Heart left ventricle (tissue), 16 donors: Measurements from ENCODE around the gene ASRGL1. TPM values are rescaled to one million over a fixed set of nuclear protein-coding genes. Genes with fewer than 3 reads are reported as not detected.

Experiments
- ATAC-seq, 4 donors: fragments of 200-7000 bp; cut with Tn5 transposase; one replicate each; pipeline ENCODE4 v1.9.1; 2020 to 2022; ENCODE audit warnings: moderate library complexity in 4 of 4, mild to moderate bottlenecking in 3 of 4, moderate number of reproducible peaks in 1 of 4
- DNase-seq, 5 donors: peaks; one replicate each; pipeline ENCODE4 v3.0.0-alpha.2; 2020
- H3K27ac ChIP-seq, 12 donors: fragments of 200-600 bp; sonication (generic) in 4 of 12; one replicate each; pipeline versions ENCODE4 v1.5.0 to v1.8.0; 2016 to 2022; ENCODE audit warnings: mild to moderate bottlenecking in 2 of 12
- H3K27me3 ChIP-seq, 9 donors: fragments of 200-600 bp; sonication (generic) in 2 of 9; one replicate each; pipeline versions ENCODE4 v1.5.1 to v1.8.0; 2016 to 2022; ENCODE audit warnings: mild to moderate bottlenecking in 3 of 9
- H3K36me3 ChIP-seq, 9 donors: fragments of 200-600 bp; sonication (generic) in 2 of 9; one replicate each; pipeline versions ENCODE4 v1.5.0 to v1.8.0; 2018 to 2022; ENCODE audit warnings: mild to moderate bottlenecking in 2 of 9
- H3K4me1 ChIP-seq, 12 donors: fragments of 200-600 bp; sonication (generic) in 4 of 12; one replicate each; pipeline versions ENCODE4 v1.5.0 to v1.8.0; 2016 to 2022; ENCODE audit warnings: mild to moderate bottlenecking in 3 of 12
- H3K4me3 ChIP-seq, 12 donors: fragments of 200-600 bp; sonication (generic) in 4 of 12; one replicate each; pipeline versions ENCODE4 v1.5.0 to v1.8.0; 2017 to 2022; ENCODE audit warnings: mild to moderate bottlenecking in 9 of 12, moderate library complexity in 4 of 12
- H3K9me3 ChIP-seq, 12 donors: fragments of 200-600 bp; sonication (generic) in 4 of 12; one replicate each; pipeline versions ENCODE4 v1.5.0 to v1.8.0; 2016 to 2022; ENCODE audit warnings: mild to moderate bottlenecking in 1 of 12
- POLR2A ChIP-seq, 2 donors: fragments of 450-650 bp; IDR thresholded peaks; one replicate each; pipeline ENCODE4 v1.6.1; 2017; ENCODE audit warnings: antibody characterized with exemption in 2 of 2, mild to moderate bottlenecking in 2 of 2, moderate library complexity in 2 of 2
- WGBS, 4 donors: extraction: QIAGEN DNeasy Blood & Tissue Kit in 2 of 4; methylation state at CpG; one replicate each; pipeline versions ENCODE4 v1.1.5 to v1.1.7; 2013 to 2018; 5-methylcytosine and 5-hydroxymethylcytosine counted together
- intact Hi-C, 10 donors: fragments of 100-400 bp; cut with DNase I; formaldehyde crosslinking; loops; one replicate each; pipeline versions ENCODE4 v1.11.1 to v1.14.2; 2022
- polyA plus RNA-seq, 2 donors: library from polyadenylated mRNA; stranded (reverse); fragments of 200-250 nt; gene quantifications; one replicate each; pipeline ENCODE4 v1.2.3, GENCODE V29; 2013
- total RNA-seq, 9 donors: library from RNA; depleted of rRNA in 2 of 9; stranded (reverse); fragments of >200 nt in 2 of 9; fragmentation: NEBNext Ultra II Directional in 3 of 9; extraction: Animal tissue kit (Norgen Biotek cat#: 25700) in 3 of 9; gene quantifications; one replicate each; pipeline versions ENCODE4 v1.1.0 to v1.2.4, GENCODE V29; 2016 to 2023
- TF ChIP-seq, protein P1 (sequence below), 12 donors: fragments of 200-600 bp; sonication (generic) in 4 of 12; IDR thresholded peaks; one replicate each; pipeline versions ENCODE4 v1.5.0 to v1.8.0; 2018 to 2022; ENCODE audit warnings: antibody characterized with exemption in 12 of 12, mild to moderate bottlenecking in 5 of 12
- donor health status: ischemic (EF 13 %, LVEDD 7.1; RV severe dilation, severe dysfunction).
- donor health status: healthy with polysubstance abuse.
- donor health status: DM: no; HTN: yes; CAD: no.
- donor health status: DM: no; HTN: no; CAD: no.
- donor health status: ischemic (EF 25% LVEDD 6.9; RV normal size, moderate dysfunction).
- donor health status: ischemic (EF 25% LVEDD 5.7; RV mildly dilated, moderate dysfunction).
- donor health status: healthy.
- donor health status: DM: yes; HTN: yes; CAD: no.
- donor health status: ischemic (EF 35%, LVEDD 5.7; RV mildly dilated, moderate dysfunction).
- donor health status: nonischemic (EF 11% LVEDD 7.7; RV severe dilation, severe dysfunction).
- donor health status: DM: yes; HTN: yes; CAD: no.
- donor health status: PGD.
- donor health status: ischemic (EF 29% LVEDD 5.4; RV normal size, mild dysfunction).
- donor health status: nonischemic (EF 23%, LVEDD 6.1; RV moderate dilation, normal function).

ASRGL1 gene
- total and polyA plus RNA-seq, 11 donors: 1.4 to 13.2 (median 3.2) TPM

DNA sequence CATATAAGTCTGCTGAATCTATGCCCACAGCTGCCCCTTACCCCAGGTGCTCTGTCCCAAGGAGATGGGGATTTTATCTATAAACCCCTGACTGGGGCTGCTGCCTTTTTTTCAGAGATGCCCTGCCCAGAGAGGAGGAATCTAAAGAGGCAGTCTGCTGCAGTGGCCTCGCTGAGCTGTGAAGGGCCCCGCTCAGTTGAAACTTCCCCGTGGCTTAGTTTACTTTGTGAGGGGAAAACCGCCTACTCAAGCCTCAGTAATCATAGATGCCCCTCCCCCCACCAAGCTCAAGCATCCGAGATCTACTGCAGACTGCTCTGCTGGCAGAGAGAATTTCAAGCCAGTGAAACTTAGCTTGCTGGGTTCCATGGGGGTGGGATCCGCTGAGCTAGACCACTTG is 31.0 kb upstream of the ASRGL1 start:
- DNase-seq (no peak), ATAC-seq (no peak)
- no peaks in the 10 kb centered on the region for H3K36me3 ChIP-seq
- no peak overlapping the region for H3K27ac ChIP-seq
- intact Hi-C loops: no loop called here
- 19 to 59% (median 46%) methylated on average over 4 to 6 of the region's 6 CpGs for WGBS, 4 donors
- no peak for TF ChIP-seq POLR2A (IDR thresholded peaks at IDR 0.05)
- TF ChIP-seq, protein P1, sequence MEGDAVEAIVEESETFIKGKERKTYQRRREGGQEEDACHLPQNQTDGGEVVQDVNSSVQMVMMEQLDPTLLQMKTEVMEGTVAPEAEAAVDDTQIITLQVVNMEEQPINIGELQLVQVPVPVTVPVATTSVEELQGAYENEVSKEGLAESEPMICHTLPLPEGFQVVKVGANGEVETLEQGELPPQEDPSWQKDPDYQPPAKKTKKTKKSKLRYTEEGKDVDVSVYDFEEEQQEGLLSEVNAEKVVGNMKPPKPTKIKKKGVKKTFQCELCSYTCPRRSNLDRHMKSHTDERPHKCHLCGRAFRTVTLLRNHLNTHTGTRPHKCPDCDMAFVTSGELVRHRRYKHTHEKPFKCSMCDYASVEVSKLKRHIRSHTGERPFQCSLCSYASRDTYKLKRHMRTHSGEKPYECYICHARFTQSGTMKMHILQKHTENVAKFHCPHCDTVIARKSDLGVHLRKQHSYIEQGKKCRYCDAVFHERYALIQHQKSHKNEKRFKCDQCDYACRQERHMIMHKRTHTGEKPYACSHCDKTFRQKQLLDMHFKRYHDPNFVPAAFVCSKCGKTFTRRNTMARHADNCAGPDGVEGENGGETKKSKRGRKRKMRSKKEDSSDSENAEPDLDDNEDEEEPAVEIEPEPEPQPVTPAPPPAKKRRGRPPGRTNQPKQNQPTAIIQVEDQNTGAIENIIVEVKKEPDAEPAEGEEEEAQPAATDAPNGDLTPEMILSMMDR (IDR thresholded peaks at IDR 0.05): no peak
- peaks cover 0 to 33% (median 0%) of the 10 kb centered on the region in 9 donors for H3K27me3 ChIP-seq
- peaks cover 0 to 14% (median 0%) of the 10 kb centered on the region in 12 donors for H3K9me3 ChIP-seq
- H3K4me1 ChIP-seq: peaks cover 0 to 4% (median 0%) of the 10 kb centered on the region in 12 donors
- H3K4me3 ChIP-seq: no peak overlapping the region

DNA sequence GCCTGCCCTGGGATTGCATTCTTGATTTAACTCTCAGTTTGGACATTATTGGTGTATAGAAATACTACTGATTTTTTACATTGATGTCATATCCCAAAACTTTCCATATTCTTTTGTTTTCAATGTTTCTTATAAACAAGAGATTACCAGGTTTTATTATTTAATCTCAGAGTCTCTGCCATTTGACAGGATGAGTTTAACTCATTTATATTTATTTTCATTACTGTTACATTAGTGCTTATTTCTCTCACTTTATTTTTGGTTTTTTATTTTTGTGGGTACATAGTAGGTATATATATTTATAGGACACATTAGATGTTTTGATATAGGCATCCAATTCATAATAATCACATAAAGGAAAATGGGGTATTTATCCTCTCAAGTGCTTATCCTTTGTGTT is 29.3 kb upstream of the ASRGL1 start:
- H3K36me3 ChIP-seq: no peaks in the 10 kb centered on the region
- peaks cover 0 to 10% (median 0%) of the 10 kb centered on the region in 12 donors for H3K4me1 ChIP-seq
- no peak overlapping the region for H3K27ac ChIP-seq
- no peak for ATAC-seq
- peaks cover 0 to 43% (median 0%) of the 10 kb centered on the region in 9 donors for H3K27me3 ChIP-seq
- H3K4me3 ChIP-seq: no peak overlapping the region
- peaks cover 0 to 14% (median 0%) of the 10 kb centered on the region in 12 donors for H3K9me3 ChIP-seq
- TF ChIP-seq, protein P1 (IDR thresholded peaks at IDR 0.05): no peak
- TF ChIP-seq POLR2A (IDR thresholded peaks at IDR 0.05): no peak
- no peak for DNase-seq
- intact Hi-C loops: no loop called here

DNA sequence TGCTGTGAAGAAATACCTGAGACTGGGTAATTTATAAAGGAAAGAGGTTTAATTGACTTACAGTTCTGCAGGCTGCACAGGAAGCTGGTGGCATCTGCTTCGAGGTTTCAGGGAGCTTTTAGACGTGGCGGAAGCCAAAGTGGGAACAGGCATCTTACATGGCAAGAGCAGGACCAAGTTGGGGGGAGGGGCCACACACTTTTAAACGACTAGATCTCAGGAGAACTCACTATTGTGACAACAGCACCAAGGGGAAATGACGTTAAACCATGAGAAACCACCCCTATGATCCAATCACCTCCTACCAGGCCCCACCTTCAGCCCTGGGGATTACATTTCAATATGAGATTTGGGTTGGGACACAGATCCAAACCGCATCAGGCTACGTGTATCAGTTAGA is 27.3 kb upstream of the ASRGL1 start:
- Histone ChIP-seq H3K4me3 (no peak overlapping the region), H3K36me3 (no peaks in the 10 kb centered on the region), H3K9me3 (peaks cover 0 to 14% (median 0%) of the 10 kb centered on the region in 12 donors), H3K4me1 (peaks cover 0 to 10% (median 0%) of the 10 kb centered on the region in 12 donors), H3K27me3 (peaks cover 0 to 62% (median 0%) of the 10 kb centered on the region in 9 donors), H3K27ac (no peak overlapping the region)
- TF ChIP-seq POLR2A (IDR thresholded peaks at IDR 0.05): no peak
- TF ChIP-seq, protein P1 (IDR thresholded peaks at IDR 0.05): no peak
- DNase-seq: no peak
- 52 to 58% (median 54%) methylated on average over 7 of the region's 7 CpGs for WGBS, 4 donors
- no peak for ATAC-seq
- intact Hi-C loops: loop anchor here in 9 of 10 donors (2.0 to 5.0 kb wide), 4 partner anchors 137 to 513 kb away; no protein-coding TSS in a partner anchor

DNA sequence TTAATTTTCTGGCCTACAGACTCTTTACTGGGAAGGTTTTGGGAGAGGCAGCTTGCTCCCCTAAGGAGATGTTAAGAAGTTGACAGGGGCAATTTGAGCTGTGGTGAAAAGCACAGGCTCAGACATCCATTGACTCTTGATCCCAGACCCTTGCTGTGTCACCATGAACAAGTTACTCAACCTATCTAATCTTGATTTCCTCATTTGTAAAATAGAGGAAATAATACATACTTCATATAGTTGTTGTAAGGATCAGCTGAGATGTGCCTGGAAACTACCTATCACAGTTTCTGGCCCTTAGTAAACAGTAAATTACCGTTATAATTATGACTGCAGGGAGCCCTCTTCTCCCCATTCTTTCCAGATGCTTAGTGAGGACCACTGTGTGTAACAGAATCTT is 21.8 kb upstream of the ASRGL1 start:
- 67 to 77% (median 69%) methylated on average over 1 of the region's 1 CpG for whole genome bisulfite sequencing, 4 donors
- intact Hi-C loops: no loop called here

More for the DNA sequence above, 21.8 kb upstream of the ASRGL1 start:
- no peak overlapping the region for H3K4me3 ChIP-seq
- ATAC-seq (no peak), DNase-seq (no peak)
- peaks cover 0 to 30% (median 0%) of the 10 kb centered on the region in 9 donors for H3K27me3 ChIP-seq
- no peaks in the 10 kb centered on the region for H3K9me3 ChIP-seq
- no peak overlapping the region for H3K27ac ChIP-seq
- peaks cover 0 to 18% (median 0%) of the 10 kb centered on the region in 12 donors for H3K4me1 ChIP-seq
- H3K36me3 ChIP-seq: no peaks in the 10 kb centered on the region
- TF ChIP-seq, protein P1 (IDR thresholded peaks at IDR 0.05): no peak
- no peak for TF ChIP-seq POLR2A (IDR thresholded peaks at IDR 0.05)
